ENCODE results near the gene INCA1. TPM values are rescaled to one million over a fixed set of nuclear protein-coding genes. Genes with fewer than 3 reads are reported as not detected.
A peak's percentile ranks its signal among the peaks of the same experiment; 100 is the strongest.

Gene INCA1
- total and polyA plus RNA-seq, 2 of the 13 experiments (the other 11 are each of a cell fraction or from before 2014, with no cell fraction given): 0.93 to 2.6 TPM

GRCh38 chr17:4950075-4950745, 47.1 kb downstream of the INCA1 start (continued):
- TF ChIP-seq ZSCAN30 (CRISPR knock-in tag; IDR thresholded peaks at IDR 0.05) (no peak), ZNF850 (CRISPR knock-in tag; conservative IDR thresholded peaks at IDR 0.05) (no peak), PREB (CRISPR knock-in tag; IDR thresholded peaks at IDR 0.05) (no peak), ZNF136 (CRISPR knock-in tag; IDR thresholded peaks at IDR 0.05; ENCODE audit: low read depth) (no peak), ZNF350 (CRISPR knock-in tag; IDR thresholded peaks at IDR 0.05; ENCODE audit: borderline replicate concordance, low read depth) (peak; percentile 78; the same call in 1 of the 2 replicates), ZNF296 (CRISPR knock-in tag; conservative IDR thresholded peaks at IDR 0.05) (no peak), PAX8 (CRISPR knock-in tag; IDR thresholded peaks at IDR 0.05; ENCODE audit: borderline replicate concordance) (no peak), ZNF773 (CRISPR knock-in tag; IDR thresholded peaks at IDR 0.05; ENCODE audit: borderline replicate concordance) (no peak), EED (CRISPR knock-in tag; IDR thresholded peaks at IDR 0.05) (peak; percentile 16; the same call in 1 of the 2 replicates), ZBTB33 (CRISPR knock-in tag; IDR thresholded peaks at IDR 0.05) (no peak), THRA (CRISPR knock-in tag; IDR thresholded peaks at IDR 0.05; ENCODE audit: borderline replicate concordance) (peak; percentile 3; the same call in 1 of the 2 replicates), MBNL3 (CRISPR knock-in tag; conservative IDR thresholded peaks at IDR 0.05) (no peak), ZSCAN22 (CRISPR knock-in tag; IDR thresholded peaks at IDR 0.05) (no peak), NFAT5 (CRISPR knock-in tag; IDR thresholded peaks at IDR 0.05) (peak; percentile 59; the same call in 1 of the 2 replicates), ZBTB10 (CRISPR knock-in tag; IDR thresholded peaks at IDR 0.05; ENCODE audit: borderline replicate concordance) (0 out of 2 replicates have a peak, but pooled peaks have one; percentile 16), XRCC5 (optimal IDR thresholded peaks at IDR 0.05; ENCODE audit: low read length) (no peak)

All from HepG2 (cell line).